ENCODE data around the gene NUCB2.

NUCB2 gene

GRCh38 chr11:17238377-17238776, 38.2 kb upstream of the NUCB2 start:
- TF ChIP-seq EP300 (IDR thresholded peaks at IDR 0.05; ENCODE audit: borderline replicate concordance), result no peak
- no peak for TF ChIP-seq CEBPB (IDR thresholded peaks at IDR 0.05)
- TF ChIP-seq, protein P1, sequence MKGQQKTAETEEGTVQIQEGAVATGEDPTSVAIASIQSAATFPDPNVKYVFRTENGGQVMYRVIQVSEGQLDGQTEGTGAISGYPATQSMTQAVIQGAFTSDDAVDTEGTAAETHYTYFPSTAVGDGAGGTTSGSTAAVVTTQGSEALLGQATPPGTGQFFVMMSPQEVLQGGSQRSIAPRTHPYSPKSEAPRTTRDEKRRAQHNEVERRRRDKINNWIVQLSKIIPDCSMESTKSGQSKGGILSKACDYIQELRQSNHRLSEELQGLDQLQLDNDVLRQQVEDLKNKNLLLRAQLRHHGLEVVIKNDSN (IDR thresholded peaks at IDR 0.05), result no peak
- TF ChIP-seq, protein P2, sequence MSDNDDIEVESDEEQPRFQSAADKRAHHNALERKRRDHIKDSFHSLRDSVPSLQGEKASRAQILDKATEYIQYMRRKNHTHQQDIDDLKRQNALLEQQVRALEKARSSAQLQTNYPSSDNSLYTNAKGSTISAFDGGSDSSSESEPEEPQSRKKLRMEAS (IDR thresholded peaks at IDR 0.05), result no peak
- TF ChIP-seq TCF12 (IDR thresholded peaks at IDR 0.05; ENCODE audit: low read depth), result no peak
- no peak for TF ChIP-seq NFIC (IDR thresholded peaks at IDR 0.05)
- TF ChIP-seq EGR1 (IDR thresholded peaks at IDR 0.05), result no peak

- TF ChIP-seq EP300 (IDR thresholded peaks at IDR 0.05; ENCODE audit: borderline replicate concordance) (no peak), TEAD4 (IDR thresholded peaks at IDR 0.05) (no peak), RAD21 (IDR thresholded peaks at IDR 0.05; ENCODE audit: low read depth) (no peak), NFIC (IDR thresholded peaks at IDR 0.05) (no peak), FOXM1 (IDR thresholded peaks at IDR 0.05; ENCODE audit: borderline replicate concordance, low read depth) (no peak), TCF12 (IDR thresholded peaks at IDR 0.05; ENCODE audit: low read depth) (no peak), YY1 (IDR thresholded peaks at IDR 0.05; ENCODE audit: low read depth) (no peak), CEBPB (IDR thresholded peaks at IDR 0.05) (no peak), CREB1 (IDR thresholded peaks at IDR 0.05; ENCODE audit: low read depth) (no peak), EGR1 (IDR thresholded peaks at IDR 0.05) (no peak)
- TF ChIP-seq, protein P2 (IDR thresholded peaks at IDR 0.05), result no peak
- TF ChIP-seq, protein P3, sequence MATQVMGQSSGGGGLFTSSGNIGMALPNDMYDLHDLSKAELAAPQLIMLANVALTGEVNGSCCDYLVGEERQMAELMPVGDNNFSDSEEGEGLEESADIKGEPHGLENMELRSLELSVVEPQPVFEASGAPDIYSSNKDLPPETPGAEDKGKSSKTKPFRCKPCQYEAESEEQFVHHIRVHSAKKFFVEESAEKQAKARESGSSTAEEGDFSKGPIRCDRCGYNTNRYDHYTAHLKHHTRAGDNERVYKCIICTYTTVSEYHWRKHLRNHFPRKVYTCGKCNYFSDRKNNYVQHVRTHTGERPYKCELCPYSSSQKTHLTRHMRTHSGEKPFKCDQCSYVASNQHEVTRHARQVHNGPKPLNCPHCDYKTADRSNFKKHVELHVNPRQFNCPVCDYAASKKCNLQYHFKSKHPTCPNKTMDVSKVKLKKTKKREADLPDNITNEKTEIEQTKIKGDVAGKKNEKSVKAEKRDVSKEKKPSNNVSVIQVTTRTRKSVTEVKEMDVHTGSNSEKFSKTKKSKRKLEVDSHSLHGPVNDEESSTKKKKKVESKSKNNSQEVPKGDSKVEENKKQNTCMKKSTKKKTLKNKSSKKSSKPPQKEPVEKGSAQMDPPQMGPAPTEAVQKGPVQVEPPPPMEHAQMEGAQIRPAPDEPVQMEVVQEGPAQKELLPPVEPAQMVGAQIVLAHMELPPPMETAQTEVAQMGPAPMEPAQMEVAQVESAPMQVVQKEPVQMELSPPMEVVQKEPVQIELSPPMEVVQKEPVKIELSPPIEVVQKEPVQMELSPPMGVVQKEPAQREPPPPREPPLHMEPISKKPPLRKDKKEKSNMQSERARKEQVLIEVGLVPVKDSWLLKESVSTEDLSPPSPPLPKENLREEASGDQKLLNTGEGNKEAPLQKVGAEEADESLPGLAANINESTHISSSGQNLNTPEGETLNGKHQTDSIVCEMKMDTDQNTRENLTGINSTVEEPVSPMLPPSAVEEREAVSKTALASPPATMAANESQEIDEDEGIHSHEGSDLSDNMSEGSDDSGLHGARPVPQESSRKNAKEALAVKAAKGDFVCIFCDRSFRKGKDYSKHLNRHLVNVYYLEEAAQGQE (IDR thresholded peaks at IDR 0.05; ENCODE audit: low read depth), result no peak
- TF ChIP-seq, protein P1 (IDR thresholded peaks at IDR 0.05), result no peak
These were observed 35.8 kb upstream of the NUCB2 start for GRCh38 chr11:17240780-17241179.

- no peak for TF ChIP-seq RAD21 (IDR thresholded peaks at IDR 0.05; ENCODE audit: low read depth)
- TF ChIP-seq NFIC (IDR thresholded peaks at IDR 0.05), result no peak
These were observed 32.5 kb upstream of the NUCB2 start for GRCh38 chr11:17244046-17244445.

GRCh38 chr11:17250561-17251350, 25.8 kb upstream of the NUCB2 start:
- no peak for TF ChIP-seq EP300 (IDR thresholded peaks at IDR 0.05; ENCODE audit: borderline replicate concordance)
- TF ChIP-seq, protein P1 (IDR thresholded peaks at IDR 0.05), result no peak
- TF ChIP-seq FOXM1 (IDR thresholded peaks at IDR 0.05; ENCODE audit: borderline replicate concordance, low read depth), result no peak
- no peak for TF ChIP-seq RAD21 (IDR thresholded peaks at IDR 0.05; ENCODE audit: low read depth)

DNA sequence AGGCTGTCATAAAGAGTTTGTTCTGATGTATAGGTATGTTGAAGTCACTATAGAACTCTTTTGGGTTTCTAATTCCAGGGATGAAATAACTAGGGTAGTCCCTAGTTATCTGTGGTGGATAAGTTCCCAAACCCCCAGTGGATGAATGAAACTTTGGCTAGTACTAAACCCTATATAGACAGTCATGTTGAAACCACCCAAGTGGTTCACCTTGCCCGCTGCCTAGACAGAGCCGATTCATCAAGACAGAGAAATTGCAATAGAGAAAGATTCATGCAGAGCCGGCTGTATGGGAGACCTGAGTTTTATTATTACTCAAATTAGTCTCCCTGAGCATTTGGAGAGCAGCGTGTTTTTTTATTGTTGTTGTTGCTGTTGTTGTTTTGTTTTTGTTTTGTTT, 23.8 kb upstream of the NUCB2 start:
- TF ChIP-seq YY1 (IDR thresholded peaks at IDR 0.05; ENCODE audit: low read depth) (no peak), ZBTB7A (IDR thresholded peaks at IDR 0.05; ENCODE audit: low read depth) (no peak), TEAD4 (IDR thresholded peaks at IDR 0.05) (no peak), CEBPB (IDR thresholded peaks at IDR 0.05) (no peak), RAD21 (IDR thresholded peaks at IDR 0.05; ENCODE audit: low read depth) (no peak), TCF12 (IDR thresholded peaks at IDR 0.05; ENCODE audit: low read depth) (no peak), TAF1 (IDR thresholded peaks at IDR 0.05; ENCODE audit: low read depth) (no peak), EGR1 (IDR thresholded peaks at IDR 0.05) (no peak), NFIC (IDR thresholded peaks at IDR 0.05) (no peak), FOXM1 (IDR thresholded peaks at IDR 0.05; ENCODE audit: borderline replicate concordance, low read depth) (no peak), EP300 (IDR thresholded peaks at IDR 0.05; ENCODE audit: borderline replicate concordance) (no peak), CREB1 (IDR thresholded peaks at IDR 0.05; ENCODE audit: low read depth) (no peak)
- TF ChIP-seq, protein P3 (IDR thresholded peaks at IDR 0.05; ENCODE audit: low read depth), result no peak
- TF ChIP-seq, protein P2 (IDR thresholded peaks at IDR 0.05), result no peak
- TF ChIP-seq, protein P1 (IDR thresholded peaks at IDR 0.05), result no peak
